Endometrium (tissue), 2 donors: ENCODE data around the gene MARK4.
"Not testable (repeated sequence)": the region's sequence is repeated elsewhere in the genome, so short reads cannot be mapped to it uniquely, and the experiment has no call there.

Experiments used
- FAIRE-seq: peaks from 2 replicates; lab custom pipeline; 2012; peaks lifted over from hg19 to GRCh38; lab: Jason Lieb, UNC
- donor health status: control.
- donor health status: control.

Gene MARK4

GRCh38 chr19:45306040-45306439 lies 55.0 kb downstream of the MARK4 start:
- no peak for FAIRE-seq

- no peak for FAIRE-seq
These were observed 55.5 kb downstream of the MARK4 start for GRCh38 chr19:45306518-45307027.

GRCh38 chr19:45307361-45307760 lies 56.3 kb downstream of the MARK4 start:
- FAIRE-seq: no peak

- FAIRE-seq: not testable (repeated sequence)
These were observed 58.3 kb downstream of the MARK4 start for GRCh38 chr19:45309322-45309721.

GRCh38 chr19:45311621-45312020 lies 60.5 kb downstream of the MARK4 start:
- FAIRE-seq: no peak

GRCh38 chr19:45312285-45312684 lies 61.2 kb downstream of the MARK4 start:
- FAIRE-seq: not testable (repeated sequence)

- no peak for FAIRE-seq
These were observed 63.7 kb downstream of the MARK4 start for GRCh38 chr19:45314708-45315245.

GRCh38 chr19:45315304-45315703 lies 64.2 kb downstream of the MARK4 start:
- FAIRE-seq: no peak

GRCh38 chr19:45320997-45321775 lies 70.1 kb downstream of the MARK4 start:
- no peak for FAIRE-seq

- FAIRE-seq: no peak
These were observed 70.8 kb downstream of the MARK4 start for GRCh38 chr19:45321848-45322247.

GRCh38 chr19:45322311-45322710 lies 71.2 kb downstream of the MARK4 start:
- no peak for FAIRE-seq

GRCh38 chr19:45322744-45323281 lies 71.7 kb downstream of the MARK4 start, which contains the start of gene CKM:
TSS of gene CKM (minus strand) at chr19:45322875. CDS start at chr19:45319713, 3,162 bp downstream.
- no peak for FAIRE-seq

- no peak for FAIRE-seq
These were observed 72.6 kb downstream of the MARK4 start for GRCh38 chr19:45323671-45324081.

GRCh38 chr19:45324349-45324907 lies 73.4 kb downstream of the MARK4 start:
- no peak for FAIRE-seq

GRCh38 chr19:45327404-45328143 lies 76.5 kb downstream of the MARK4 start:
- FAIRE-seq: no peak

GRCh38 chr19:45331411-45331810 lies 80.3 kb downstream of the MARK4 start:
- FAIRE-seq: no peak

GRCh38 chr19:45333609-45334303 lies 82.7 kb downstream of the MARK4 start:
- FAIRE-seq: no peak

GRCh38 chr19:45334881-45335280 lies 83.8 kb downstream of the MARK4 start:
- FAIRE-seq: not testable (repeated sequence)

GRCh38 chr19:45336696-45337251 lies 85.7 kb downstream of the MARK4 start:
- FAIRE-seq: no peak

- no peak for FAIRE-seq
These were observed 88.6 kb downstream of the MARK4 start for GRCh38 chr19:45339629-45340028.

- FAIRE-seq: no peak
These were observed 89.3 kb downstream of the MARK4 start, which contains the start of gene KLC3 for GRCh38 chr19:45340232-45340898. TSS of gene KLC3 (plus strand) at chr19:45340750. CDS start at chr19:45345542, 4,792 bp downstream.
